CD4-positive, CD25-positive, alpha-beta regulatory T cell (primary cell): ENCODE results near the gene MRPL48. TPM values are rescaled to one million over a fixed set of nuclear protein-coding genes. Genes with fewer than 3 reads are reported as not detected.

Experiments
- ATAC-seq, 2 donors: fragments of 150-1000 bp; cut with Tn5 transposase; one replicate each; pipeline ENCODE4 v1.10.0; 2021; ENCODE audit warnings: low read depth in 2 of 2, moderate number of reproducible peaks in 2 of 2, moderate library complexity in 1 of 2
- DNase-seq, 3 donors: peaks; one replicate each; pipeline versions ENCODE4 v3.0.0 to v3.0.0-alpha.2; 2012 to 2022; ENCODE audit warnings: mixed read lengths in 1 of 3
- H3K27ac ChIP-seq: one replicate; pipeline ENCODE4 v1.7.0; 2013; ENCODE audit warnings: mild to moderate bottlenecking, low read length; ENCODE audit not compliant: insufficient read depth, poor library complexity, severe bottlenecking
- H3K27me3 ChIP-seq: one replicate; pipeline ENCODE4 v1.7.0; 2013; ENCODE audit warnings: low read length; ENCODE audit not compliant: control insufficient read depth, insufficient read depth
- H3K36me3 ChIP-seq: one replicate; pipeline ENCODE4 v1.7.0; 2013; ENCODE audit warnings: mild to moderate bottlenecking, low read length, moderate library complexity; ENCODE audit not compliant: control insufficient read depth, insufficient read depth
- H3K4me1 ChIP-seq: 2 replicates; pipeline ENCODE4 v1.7.0; 2013; ENCODE audit warnings: mild to moderate bottlenecking, low read length; ENCODE audit not compliant: insufficient read depth, control insufficient read depth, poor library complexity, severe bottlenecking
- H3K4me3 ChIP-seq: one replicate; pipeline ENCODE4 v1.7.0; 2013; ENCODE audit warnings: low read depth, mild to moderate bottlenecking, low read length, moderate library complexity
- H3K9me3 ChIP-seq, 2 experiments: 1 replicate in 1 of 2; 2 replicates in 1 of 2; pipeline ENCODE4 v1.7.0; 2013; ENCODE audit warnings: low read length in 2 of 2, mild to moderate bottlenecking in 1 of 2, moderate library complexity in 1 of 2; ENCODE audit not compliant: control insufficient read depth in 2 of 2
- H3K27ac Mint-ChIP-seq, 3 donors: one replicate each; pipeline ENCODE4 v1.8.0; 2020 to 2022; ENCODE audit warnings: mild to moderate bottlenecking in 3 of 3, mixed read lengths in 3 of 3, moderate library complexity in 2 of 3
- H3K27me3 Mint-ChIP-seq: one replicate; pipeline ENCODE4 v1.8.0; 2022; ENCODE audit warnings: mild to moderate bottlenecking, mixed read lengths
- H3K36me3 Mint-ChIP-seq: one replicate; pipeline ENCODE4 v1.8.0; 2020; ENCODE audit warnings: mixed read lengths
- H3K4me1 Mint-ChIP-seq, 4 donors: one replicate each; pipeline ENCODE4 v1.8.0; 2020 to 2022; ENCODE audit warnings: mixed read lengths in 4 of 4, mild to moderate bottlenecking in 1 of 4
- H3K4me3 Mint-ChIP-seq, 4 donors: one replicate each; pipeline ENCODE4 v1.8.0; 2020 to 2022; ENCODE audit warnings: mild to moderate bottlenecking in 4 of 4, mixed read lengths in 4 of 4, moderate library complexity in 3 of 4
- H3K9me3 Mint-ChIP-seq, 7 donors: one replicate each; pipeline ENCODE4 v1.8.0; 2020 to 2022; ENCODE audit warnings: mixed read lengths in 7 of 7, mild to moderate bottlenecking in 3 of 7, moderate library complexity in 2 of 7
- polyA plus RNA-seq, 4 donors: library from polyadenylated mRNA; unstranded; fragments of 300-500 nt; fragmentation: Illumina TruSeq; gene quantifications; one replicate each; pipeline ENCODE4 v1.2.3, GENCODE V29; 2021
- total RNA-seq: library from RNA; stranded (reverse); gene quantifications from one replicate; pipeline ENCODE4 v1.2.3, GENCODE V29; 2022

Gene MRPL48
- total and polyA plus RNA-seq, 5 donors from 2014 or later: 25.7 to 70.8 (median 65.4) TPM

DNA sequence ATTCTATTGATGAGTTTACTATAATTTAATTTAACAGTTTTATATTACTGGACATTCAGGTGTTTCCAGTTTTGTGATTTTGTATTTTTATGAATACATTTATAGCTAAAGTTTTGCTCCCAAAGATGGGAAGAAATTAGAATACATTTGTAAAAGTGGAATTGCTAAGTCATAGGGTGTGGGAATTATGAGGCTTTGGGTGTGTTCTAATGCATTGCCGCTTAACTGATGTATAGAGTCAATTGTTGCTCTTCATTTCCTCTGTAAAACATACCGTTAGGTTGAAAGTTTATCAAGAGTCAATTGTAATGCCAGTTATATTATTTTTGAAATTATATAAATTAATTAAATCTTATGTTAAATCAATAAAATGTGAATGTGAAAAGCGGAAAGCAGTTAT, 105.4 kb downstream of the MRPL48 start:
- Mint-ChIP-seq H3K9me3 (no peaks in the 10 kb centered on the region), H3K27me3 (no peaks in the 10 kb centered on the region), H3K36me3 (peaks cover 20% of the 10 kb centered on the region), H3K4me3 (no peak overlapping the region), H3K27ac (no peak overlapping the region), H3K4me1 (peaks cover 0 to 12% (median 0%) of the 10 kb centered on the region in 4 donors)
- no peak for DNase-seq
- Histone ChIP-seq H3K4me3 (no peak overlapping the region), H3K36me3 (peaks cover 36% of the 10 kb centered on the region), H3K4me1 (no peaks in the 10 kb centered on the region), H3K27ac (no peak overlapping the region), H3K9me3 (no peaks in the 10 kb centered on the region), H3K27me3 (no peaks in the 10 kb centered on the region)
- no peak for ATAC-seq

DNA sequence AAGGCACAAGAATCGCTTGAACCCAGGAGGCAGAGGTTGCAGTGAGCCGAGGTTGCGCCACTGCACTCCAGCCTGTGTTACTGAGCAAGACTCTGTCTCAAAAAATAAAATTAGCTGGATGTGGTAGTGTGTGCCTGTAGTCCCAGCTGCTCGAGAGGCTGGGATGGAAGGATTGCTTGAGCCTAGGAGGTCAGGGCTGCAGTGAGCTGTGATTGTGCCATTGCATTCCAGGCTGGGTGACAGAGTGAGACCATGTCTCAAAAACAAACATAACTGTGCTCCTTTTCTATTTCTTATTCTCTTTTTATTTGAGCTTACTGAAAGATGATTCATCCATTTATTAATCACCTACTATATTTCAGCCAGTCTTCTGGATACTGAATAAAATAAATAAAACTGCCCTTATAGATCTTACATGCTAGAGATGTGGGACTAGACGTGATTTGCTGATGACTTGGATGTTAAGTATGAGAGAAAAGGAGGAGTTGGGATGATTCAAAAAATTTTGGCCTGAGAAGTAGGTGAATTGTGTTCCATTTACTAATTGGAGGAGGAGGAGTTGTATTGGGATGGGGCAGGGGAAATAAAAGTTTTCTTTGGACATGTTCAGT, 107.2 kb downstream of the MRPL48 start:
- no peaks in the 10 kb centered on the region for H3K9me3 ChIP-seq
- Mint-ChIP-seq H3K4me1 (peaks cover 0 to 7% (median 0%) of the 10 kb centered on the region in 4 donors), H3K4me3 (no peak overlapping the region), H3K27me3 (no peaks in the 10 kb centered on the region), H3K27ac (peak overlapping the region in 1 of 3 donors; percentile 45), H3K9me3 (no peaks in the 10 kb centered on the region), H3K36me3 (peaks cover 20% of the 10 kb centered on the region)
- H3K27me3 ChIP-seq: no peaks in the 10 kb centered on the region
- peaks cover 31% of the 10 kb centered on the region for H3K36me3 ChIP-seq
- ATAC-seq (no peak), DNase-seq (no peak)
- H3K4me3 ChIP-seq: no peak overlapping the region
- no peaks in the 10 kb centered on the region for H3K4me1 ChIP-seq
- no peak overlapping the region for H3K27ac ChIP-seq

GRCh38 chr11:73902303-73902702, 114.6 kb downstream of the MRPL48 start:
- Mint-ChIP-seq H3K27ac (peak overlapping the region in 1 of 3 donors; percentile 67), H3K36me3 (peaks cover 33% of the 10 kb centered on the region)
- H3K27ac ChIP-seq: no peak overlapping the region

DNA sequence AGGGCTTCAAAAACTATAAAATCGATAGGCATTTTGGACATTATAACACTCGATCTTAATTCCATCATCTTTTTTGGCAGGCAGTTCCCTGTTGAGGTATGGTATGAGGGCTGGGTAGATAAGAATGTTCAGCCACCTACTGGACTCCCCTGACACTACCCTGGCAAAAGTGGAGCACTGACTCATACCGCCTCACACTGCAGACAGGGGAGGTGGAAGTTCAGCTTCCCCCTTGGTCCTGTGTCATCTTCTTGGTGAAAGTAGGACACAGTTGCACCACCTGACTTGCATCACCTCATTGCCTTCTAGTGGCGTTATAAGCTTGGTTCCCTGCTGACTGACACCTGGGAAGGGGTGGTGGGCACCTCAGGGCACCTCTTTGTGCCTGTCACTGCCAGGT, 119.5 kb downstream of the MRPL48 start:
- DNase-seq: no peak
- Histone ChIP-seq H3K4me3 (no peak overlapping the region), H3K36me3 (peaks cover 37% of the 10 kb centered on the region), H3K27me3 (no peaks in the 10 kb centered on the region), H3K27ac (no peak overlapping the region), H3K9me3 (no peaks in the 10 kb centered on the region), H3K4me1 (no peaks in the 10 kb centered on the region)
- Mint-ChIP-seq H3K27me3 (no peaks in the 10 kb centered on the region), H3K27ac (no peak overlapping the region), H3K9me3 (no peaks in the 10 kb centered on the region), H3K4me1 (peaks cover 0 to 9% (median 3%) of the 10 kb centered on the region in 4 donors), H3K4me3 (no peak overlapping the region), H3K36me3 (peaks cover 29% of the 10 kb centered on the region)
- ATAC-seq: peak in 1 of 2 donors; percentile 22

More at GRCh38 chr11:73902303-73902702, 114.6 kb downstream of the MRPL48 start:
- H3K4me1 Mint-ChIP-seq: peaks cover 0 to 4% (median 0%) of the 10 kb centered on the region in 4 donors
- ATAC-seq: no peak
- no peaks in the 10 kb centered on the region for H3K9me3 Mint-ChIP-seq
- no peak overlapping the region for H3K4me3 Mint-ChIP-seq
- H3K27me3 ChIP-seq: no peaks in the 10 kb centered on the region
- H3K9me3 ChIP-seq: no peaks in the 10 kb centered on the region
- no peak overlapping the region for H3K4me3 ChIP-seq
- no peaks in the 10 kb centered on the region for H3K4me1 ChIP-seq
- peaks cover 25% of the 10 kb centered on the region for H3K36me3 ChIP-seq
- no peak for DNase-seq
- H3K27me3 Mint-ChIP-seq: no peaks in the 10 kb centered on the region

GRCh38 chr11:73912026-73912425, 124.4 kb downstream of the MRPL48 start:
- no peak overlapping the region for H3K4me3 Mint-ChIP-seq
- H3K27ac Mint-ChIP-seq: no peak overlapping the region

GRCh38 chr11:73913472-73913871, 125.8 kb downstream of the MRPL48 start:
- peaks cover 44% of the 10 kb centered on the region for H3K36me3 Mint-ChIP-seq
- peaks cover 69% of the 10 kb centered on the region for H3K36me3 ChIP-seq
- no peak for ATAC-seq

More at GRCh38 chr11:73912026-73912425, 124.4 kb downstream of the MRPL48 start:
- DNase-seq: no peak
- H3K4me1 ChIP-seq: no peaks in the 10 kb centered on the region
- peaks cover 0 to 10% (median 3%) of the 10 kb centered on the region in 4 donors for H3K4me1 Mint-ChIP-seq
- H3K9me3 ChIP-seq: no peaks in the 10 kb centered on the region
- no peaks in the 10 kb centered on the region for H3K27me3 Mint-ChIP-seq
- ATAC-seq: no peak
- no peak overlapping the region for H3K4me3 ChIP-seq
- no peak overlapping the region for H3K27ac ChIP-seq
- peaks cover 39% of the 10 kb centered on the region for H3K36me3 Mint-ChIP-seq
- H3K9me3 Mint-ChIP-seq: no peaks in the 10 kb centered on the region
- H3K36me3 ChIP-seq: peaks cover 58% of the 10 kb centered on the region
- no peaks in the 10 kb centered on the region for H3K27me3 ChIP-seq

DNA sequence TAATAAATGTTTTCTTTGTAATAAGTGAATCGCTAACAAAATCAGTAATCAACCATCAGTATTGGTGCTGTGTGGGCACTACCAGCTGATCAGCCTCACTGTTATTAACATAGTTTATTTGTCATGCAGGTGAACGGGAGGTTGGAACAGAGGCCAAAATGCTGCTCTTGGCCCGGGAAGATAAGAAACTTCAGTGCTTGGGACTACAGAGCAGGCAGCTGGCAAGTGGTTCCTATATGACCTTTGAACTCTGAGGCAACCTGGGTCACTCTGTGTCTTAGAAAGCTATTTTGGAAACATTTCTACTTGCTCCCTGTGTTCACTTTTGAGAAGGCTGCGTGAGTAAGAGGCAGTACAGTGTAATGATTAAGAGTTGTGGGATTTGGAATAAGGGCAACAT, 126.6 kb downstream of the MRPL48 start:
- Mint-ChIP-seq H3K9me3 (no peaks in the 10 kb centered on the region), H3K36me3 (peaks cover 50% of the 10 kb centered on the region), H3K27ac (no peak overlapping the region), H3K4me1 (peaks cover 0 to 10% (median 2%) of the 10 kb centered on the region in 4 donors), H3K27me3 (no peaks in the 10 kb centered on the region), H3K4me3 (no peak overlapping the region)
- DNase-seq (no peak), ATAC-seq (no peak)
- Histone ChIP-seq H3K9me3 (no peaks in the 10 kb centered on the region), H3K27me3 (no peaks in the 10 kb centered on the region), H3K36me3 (peaks cover 74% of the 10 kb centered on the region), H3K27ac (no peak overlapping the region), H3K4me3 (no peak overlapping the region), H3K4me1 (no peaks in the 10 kb centered on the region)

More at GRCh38 chr11:73913472-73913871, 125.8 kb downstream of the MRPL48 start:
- peak overlapping the region in 1 of 3 donors; percentile 56 for H3K27ac Mint-ChIP-seq
- DNase-seq: no peak
- Histone ChIP-seq H3K9me3 (no peaks in the 10 kb centered on the region), H3K27me3 (no peaks in the 10 kb centered on the region), H3K4me3 (no peak overlapping the region), H3K4me1 (no peaks in the 10 kb centered on the region), H3K27ac (no peak overlapping the region)
- no peaks in the 10 kb centered on the region for H3K9me3 Mint-ChIP-seq
- peaks cover 0 to 10% (median 2%) of the 10 kb centered on the region in 4 donors for H3K4me1 Mint-ChIP-seq
- H3K4me3 Mint-ChIP-seq: no peak overlapping the region
- H3K27me3 Mint-ChIP-seq: no peaks in the 10 kb centered on the region
